Osteocyte (in vitro differentiated cells): ENCODE data around the gene PCGF3. TPM values are rescaled to one million over a fixed set of nuclear protein-coding genes. Genes with fewer than 3 reads are reported as not detected.

Source experiments
- DNase-seq: peaks from one replicate; pipeline ENCODE4 v3.0.0; 2021; ENCODE audit warnings: mixed read lengths; ENCODE audit not compliant: unreplicated experiment; ENCODE audit errors: extremely low spot score
- H3K27ac Mint-ChIP-seq: one replicate; pipeline ENCODE4 v1.8.0; 2021; ENCODE audit warnings: mild to moderate bottlenecking, mixed read lengths; ENCODE audit not compliant: unreplicated experiment
- H3K27me3 Mint-ChIP-seq: one replicate; pipeline ENCODE4 v1.8.0; 2021; ENCODE audit warnings: mixed read lengths; ENCODE audit not compliant: unreplicated experiment
- H3K36me3 Mint-ChIP-seq: one replicate; pipeline ENCODE4 v1.8.0; 2021; ENCODE audit warnings: mixed read lengths; ENCODE audit not compliant: unreplicated experiment
- H3K4me1 Mint-ChIP-seq: one replicate; pipeline ENCODE4 v1.8.0; 2021; ENCODE audit warnings: mixed read lengths; ENCODE audit not compliant: unreplicated experiment
- H3K4me3 Mint-ChIP-seq: one replicate; pipeline ENCODE4 v1.8.0; 2021; ENCODE audit warnings: mild to moderate bottlenecking, moderate library complexity, mixed read lengths; ENCODE audit not compliant: unreplicated experiment
- H3K9me3 Mint-ChIP-seq: one replicate; pipeline ENCODE4 v1.8.0; 2021; ENCODE audit warnings: mixed read lengths; ENCODE audit not compliant: unreplicated experiment
- total RNA-seq: library from RNA; stranded (reverse); gene quantifications from 2 replicates; pipeline ENCODE4 v1.2.1, GENCODE V29; 2021
- TF ChIP-seq, protein P1 (sequence below): fragments of 200-600 bp; sonication (generic); IDR thresholded peaks from 2 replicates; pipeline ENCODE4 v1.5.0; 2021; ENCODE audit warnings: antibody characterized with exemption, mild to moderate bottlenecking, moderate library complexity

PCGF3 gene
- total RNA-seq, 1 donor from 2014 or later, result 70.0 TPM

DNA sequence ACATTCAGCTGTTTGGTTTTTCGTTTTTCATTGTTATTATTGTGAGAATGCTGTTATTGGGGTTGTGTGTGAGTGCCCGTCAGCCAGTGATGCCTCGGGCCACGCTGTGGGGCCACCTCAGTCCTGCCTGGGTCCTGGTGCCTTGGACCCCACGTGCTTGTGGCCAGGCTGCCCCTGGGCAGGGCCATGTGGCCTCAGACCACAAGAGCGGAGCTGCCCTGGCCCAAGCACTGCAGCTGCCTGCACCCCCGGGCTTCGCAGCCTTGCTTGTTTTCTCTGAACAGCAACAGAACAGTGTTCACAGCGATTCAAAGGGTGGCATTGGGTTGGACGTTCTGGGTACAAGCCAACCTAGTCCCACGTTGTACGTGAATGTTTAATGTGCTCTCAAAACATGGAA is 63.4 kb downstream of the PCGF3 start:
- Mint-ChIP-seq H3K9me3 (no peaks in the 10 kb centered on the region), H3K4me1 (peaks cover 24% of the 10 kb centered on the region), H3K27me3 (no peaks in the 10 kb centered on the region), H3K36me3 (peaks cover 35% of the 10 kb centered on the region), H3K4me3 (no peak overlapping the region), H3K27ac (no peak overlapping the region)
- no peak for DNase-seq
- TF ChIP-seq, protein P1, sequence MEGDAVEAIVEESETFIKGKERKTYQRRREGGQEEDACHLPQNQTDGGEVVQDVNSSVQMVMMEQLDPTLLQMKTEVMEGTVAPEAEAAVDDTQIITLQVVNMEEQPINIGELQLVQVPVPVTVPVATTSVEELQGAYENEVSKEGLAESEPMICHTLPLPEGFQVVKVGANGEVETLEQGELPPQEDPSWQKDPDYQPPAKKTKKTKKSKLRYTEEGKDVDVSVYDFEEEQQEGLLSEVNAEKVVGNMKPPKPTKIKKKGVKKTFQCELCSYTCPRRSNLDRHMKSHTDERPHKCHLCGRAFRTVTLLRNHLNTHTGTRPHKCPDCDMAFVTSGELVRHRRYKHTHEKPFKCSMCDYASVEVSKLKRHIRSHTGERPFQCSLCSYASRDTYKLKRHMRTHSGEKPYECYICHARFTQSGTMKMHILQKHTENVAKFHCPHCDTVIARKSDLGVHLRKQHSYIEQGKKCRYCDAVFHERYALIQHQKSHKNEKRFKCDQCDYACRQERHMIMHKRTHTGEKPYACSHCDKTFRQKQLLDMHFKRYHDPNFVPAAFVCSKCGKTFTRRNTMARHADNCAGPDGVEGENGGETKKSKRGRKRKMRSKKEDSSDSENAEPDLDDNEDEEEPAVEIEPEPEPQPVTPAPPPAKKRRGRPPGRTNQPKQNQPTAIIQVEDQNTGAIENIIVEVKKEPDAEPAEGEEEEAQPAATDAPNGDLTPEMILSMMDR, result no peak

DNA sequence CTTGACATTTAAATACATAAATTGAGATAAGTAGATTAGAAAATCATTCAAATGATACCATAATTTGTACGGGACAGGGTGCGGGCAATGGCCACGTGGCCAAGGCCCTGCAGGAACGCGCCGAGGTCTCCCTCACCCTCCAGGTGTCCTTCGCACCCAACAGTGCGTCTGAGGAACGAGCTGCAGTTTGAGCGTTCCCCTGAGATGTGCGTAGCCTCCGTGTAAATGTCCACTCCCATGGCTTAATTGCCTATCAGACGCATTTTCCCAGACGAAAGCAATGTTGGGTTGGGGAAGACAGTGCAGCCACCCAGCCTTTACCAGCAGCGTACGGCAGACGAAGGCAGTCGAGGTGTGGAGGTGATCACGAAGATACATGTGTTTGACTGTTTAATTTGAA is 63.9 kb downstream of the PCGF3 start:
- no peak overlapping the region for H3K27ac Mint-ChIP-seq
- H3K4me3 Mint-ChIP-seq, result no peak overlapping the region

DNA sequence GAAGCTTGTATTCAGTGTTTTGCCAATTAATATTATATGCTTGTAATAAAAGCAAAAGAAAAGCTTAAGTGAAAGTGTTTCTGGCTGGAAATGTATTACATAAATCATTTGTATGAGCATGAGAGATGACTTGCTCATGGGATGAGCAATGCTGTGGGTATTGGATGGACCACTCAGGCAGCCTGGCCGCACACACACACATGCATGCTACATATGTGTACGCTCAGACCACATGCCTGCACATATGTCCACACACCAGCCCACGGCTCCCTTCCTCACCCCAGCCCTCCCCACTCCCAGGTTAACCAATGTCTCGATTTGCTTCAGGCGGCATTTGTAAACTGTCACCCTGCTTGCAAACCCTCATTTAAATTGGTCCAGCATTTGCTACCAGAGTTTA is 64.4 kb downstream of the PCGF3 start:
- peaks cover 27% of the 10 kb centered on the region for H3K4me1 Mint-ChIP-seq
- no peaks in the 10 kb centered on the region for H3K9me3 Mint-ChIP-seq
- H3K27me3 Mint-ChIP-seq, result no peaks in the 10 kb centered on the region
- DNase-seq, result no peak
- TF ChIP-seq, protein P1, result no peak
- no peak overlapping the region for H3K27ac Mint-ChIP-seq
- no peak overlapping the region for H3K4me3 Mint-ChIP-seq
- peaks cover 39% of the 10 kb centered on the region for H3K36me3 Mint-ChIP-seq

More for the DNA sequence above, 63.9 kb downstream of the PCGF3 start:
- H3K4me1 Mint-ChIP-seq, result peaks cover 27% of the 10 kb centered on the region
- DNase-seq, result no peak
- peaks cover 39% of the 10 kb centered on the region for H3K36me3 Mint-ChIP-seq
- H3K27me3 Mint-ChIP-seq, result no peaks in the 10 kb centered on the region
- TF ChIP-seq, protein P1, result no peak
- H3K9me3 Mint-ChIP-seq, result no peaks in the 10 kb centered on the region

DNA sequence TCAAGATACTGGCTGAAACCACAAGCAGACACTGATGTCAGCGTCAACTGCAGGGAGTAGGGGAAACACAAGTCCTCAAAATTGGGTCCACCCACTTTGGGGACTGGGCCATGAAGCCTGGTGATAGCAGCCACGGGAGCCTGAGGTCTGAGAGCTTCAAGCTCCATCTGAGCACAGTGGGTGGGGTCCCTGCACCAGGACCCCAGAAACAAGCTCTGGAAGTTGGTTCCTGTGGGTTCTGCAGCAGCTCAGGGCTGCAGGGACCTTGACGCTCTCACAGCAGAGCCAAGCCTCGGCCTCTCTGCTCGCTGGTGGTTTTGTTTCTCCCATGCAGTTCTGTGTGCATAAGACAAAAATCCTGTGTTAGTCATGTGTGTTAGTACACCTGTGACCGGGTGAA is 65.8 kb downstream of the PCGF3 start:
- H3K27me3 Mint-ChIP-seq, result no peaks in the 10 kb centered on the region
- no peak for DNase-seq
- TF ChIP-seq, protein P1, result no peak
- H3K27ac Mint-ChIP-seq, result peak overlapping the region; percentile 34
- H3K36me3 Mint-ChIP-seq, result peaks cover 38% of the 10 kb centered on the region
- no peak overlapping the region for H3K4me3 Mint-ChIP-seq
- no peaks in the 10 kb centered on the region for H3K9me3 Mint-ChIP-seq
- peaks cover 22% of the 10 kb centered on the region for H3K4me1 Mint-ChIP-seq

DNA sequence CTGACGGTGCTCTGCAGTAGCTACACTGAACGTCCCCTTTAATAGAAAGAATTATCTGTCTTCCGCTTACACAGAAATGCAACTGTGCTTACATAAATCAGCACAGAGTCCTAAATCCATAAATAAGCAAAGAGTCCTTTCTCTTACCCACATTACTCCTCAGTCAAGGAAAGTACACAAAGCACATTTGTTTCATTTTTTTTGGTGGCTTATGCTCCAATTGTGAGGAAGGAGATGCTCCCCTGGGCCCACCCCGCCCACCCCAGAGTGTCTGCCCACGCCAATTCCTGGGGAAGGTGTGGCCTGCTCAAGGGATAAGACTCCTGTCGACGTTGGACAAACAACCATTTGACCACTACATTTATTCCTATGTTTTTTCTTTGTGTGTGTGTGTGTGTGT is 66.5 kb downstream of the PCGF3 start:
- TF ChIP-seq, protein P1, result no peak
- peaks cover 37% of the 10 kb centered on the region for H3K36me3 Mint-ChIP-seq
- no peaks in the 10 kb centered on the region for H3K9me3 Mint-ChIP-seq
- no peaks in the 10 kb centered on the region for H3K27me3 Mint-ChIP-seq
- H3K4me1 Mint-ChIP-seq, result peaks cover 20% of the 10 kb centered on the region
- no peak for DNase-seq
- no peak overlapping the region for H3K4me3 Mint-ChIP-seq
- H3K27ac Mint-ChIP-seq, result peak overlapping the region; percentile 34
